ENCODE results near the gene STARD3.

DNA sequence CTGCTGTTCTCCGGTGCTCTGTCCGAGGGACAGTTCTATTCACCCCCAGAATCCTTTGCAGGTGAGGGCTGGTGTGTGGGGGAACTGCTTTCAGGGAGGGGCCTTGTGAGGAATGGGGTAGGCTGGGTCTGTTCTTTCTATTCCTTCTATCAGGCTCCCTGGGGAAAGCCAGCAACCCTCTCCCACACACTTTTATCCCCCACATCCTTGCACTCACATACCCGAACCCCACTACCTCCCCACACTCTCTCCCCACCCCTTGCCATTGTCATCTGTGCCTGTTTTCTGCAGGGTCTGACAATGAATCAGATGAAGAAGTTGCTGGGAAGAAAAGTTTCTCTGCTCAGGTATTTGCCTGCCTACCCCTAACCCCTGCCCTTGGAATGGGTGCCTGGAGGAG is 21.8 kb downstream of the STARD3 start:
- TF ChIP-seq TCF7L2 (IDR thresholded peaks at IDR 0.05; ENCODE audit: low read depth, low read length) (no peak), ZNF12 (CRISPR knock-in tag; IDR thresholded peaks at IDR 0.05) (no peak), FOXM1 (IDR thresholded peaks at IDR 0.05; ENCODE audit: low read depth) (no peak), FOXM1 (CRISPR knock-in tag; IDR thresholded peaks at IDR 0.05; ENCODE audit: low read depth) (no peak), U2AF2 (optimal IDR thresholded peaks at IDR 0.05; ENCODE audit: low read depth, low read length) (no peak), RHOXF2B (CRISPR knock-in tag; conservative IDR thresholded peaks at IDR 0.05) (no peak), XRCC5 (IDR thresholded peaks at IDR 0.05; ENCODE audit: low read depth, low read length) (no peak), POLR2A (conservative IDR thresholded peaks at IDR 0.05) (no peak), TEAD4 (IDR thresholded peaks at IDR 0.05; ENCODE audit: low read length) (no peak), TEAD4 (CRISPR knock-in tag; IDR thresholded peaks at IDR 0.05; ENCODE audit: borderline replicate concordance) (no peak)
